OCI-LY7 (cell line): ENCODE measurements around the gene PLA2G4E. TPM values are rescaled to one million over a fixed set of nuclear protein-coding genes. Genes with fewer than 3 reads are reported as not detected.

ENCODE experiments used
- BruUV-seq: library from RNA; stranded (reverse); fragments of 400-500 nt; replicated peaks from 2 replicates; lab custom pipeline; 2021; lab: Mats Ljungman, UMichigan
- CTCF ChIA-PET: fragments of 300-600 bp; sonication (Branson Sonifier 250); formaldehyde crosslinking; loops from one replicate; lab custom pipeline; 2022; ENCODE audit warnings: antibody characterized with exemption; ENCODE audit not compliant: unreplicated experiment; lab: Charles Lee
- POLR2A ChIA-PET: fragments of 300-600 bp; sonication (Branson Sonifier 250); formaldehyde crosslinking; loops from one replicate; lab custom pipeline; 2022; ENCODE audit warnings: antibody characterized with exemption; lab: Charles Lee
- DNase-seq: peaks from one replicate; pipeline ENCODE4 v3.0.0-alpha.2; 2015; ENCODE audit warnings: low spot score
- H2AFZ ChIP-seq: fragments of 200-600 bp; sonication (generic), shearing (Covaris generic); 2 replicates; pipeline ENCODE4 v1.6.1; 2014; ENCODE audit warnings: mild to moderate bottlenecking, antibody characterized with exemption, low read length, moderate library complexity
- H3K27ac ChIP-seq: fragments of 200-600 bp; sonication (generic); 2 replicates; pipeline ENCODE4 v1.5.1; 2014; ENCODE audit warnings: mixed run types, low read depth, mild to moderate bottlenecking, moderate library complexity, low read length, inconsistent platforms; ENCODE audit not compliant: poor library complexity, severe bottlenecking
- H3K36me3 ChIP-seq: fragments of 200-600 bp; sonication (generic); 2 replicates; pipeline ENCODE4 v1.6.1; 2014; ENCODE audit warnings: mild to moderate bottlenecking, antibody characterized with exemption, low read length, moderate library complexity, mixed read lengths; ENCODE audit not compliant: insufficient read depth
- H3K4me1 ChIP-seq: fragments of 200-600 bp; sonication (generic); 2 replicates; pipeline ENCODE4 v1.5.1; 2014; ENCODE audit warnings: mild to moderate bottlenecking, low read length; ENCODE audit not compliant: insufficient read depth, poor library complexity, severe bottlenecking
- H3K4me2 ChIP-seq: fragments of 200-600 bp; sonication (generic); 2 replicates; pipeline ENCODE4 v1.6.1; 2014; ENCODE audit warnings: mild to moderate bottlenecking, low read length
- H3K4me3 ChIP-seq: fragments of 200-600 bp; sonication (generic); 2 replicates; pipeline ENCODE4 v1.5.1; 2014; ENCODE audit warnings: mild to moderate bottlenecking, low read depth, low read length; ENCODE audit not compliant: poor library complexity, severe bottlenecking
- H3K79me2 ChIP-seq: fragments of 200-600 bp; sonication (generic); 2 replicates; pipeline ENCODE4 v1.6.1; 2016; ENCODE audit warnings: low read depth, mild to moderate bottlenecking, low read length, moderate library complexity, mixed read lengths; ENCODE audit not compliant: insufficient read depth
- H3K9me2 ChIP-seq: fragments of 200-600 bp; sonication (generic); 2 replicates; pipeline ENCODE4 v1.6.1; 2016; ENCODE audit warnings: mild to moderate bottlenecking, low read length, mixed read lengths; ENCODE audit not compliant: insufficient read depth
- H3K9me3 ChIP-seq: fragments of 200-600 bp; sonication (generic); 2 replicates; pipeline ENCODE4 v1.6.1; 2014; ENCODE audit warnings: mild to moderate bottlenecking, mixed run types, low read length, mixed read lengths
- H4K20me1 ChIP-seq: fragments of 200-600 bp; sonication (generic); 2 replicates; pipeline ENCODE4 v1.6.1; 2014; ENCODE audit warnings: mild to moderate bottlenecking, antibody characterized with exemption, low read length, moderate library complexity, mixed read lengths; ENCODE audit not compliant: insufficient read depth
- EZH2phosphoT487 ChIP-seq: fragments of 200-600 bp; sonication (generic); IDR thresholded peaks from 2 replicates; pipeline ENCODE4 v1.6.1; 2018; ENCODE audit warnings: low read depth, borderline replicate concordance, mild to moderate bottlenecking, mixed run types, antibody characterized with exemption, low read length, moderate library complexity, mixed read lengths
- intact Hi-C: fragments of 100-400 bp; cut with micrococcal nuclease; formaldehyde crosslinking; loops from one replicate; pipeline ENCODE4 v1.10.0; 2022; ENCODE audit not compliant: unreplicated experiment
- total RNA-seq, 2 experiments: library from RNA; depleted of rRNA in 1 of 2; stranded (reverse); fragments of >200 nt in 1 of 2; shearing (Covaris generic) in 1 of 2; gene quantifications; 2 replicates each; pipeline ENCODE4 v1.2.3, GENCODE V29; 2014 to 2022
- TF ChIP-seq, protein P1 (sequence below): fragments of 200-600 bp; sonication (generic); conservative IDR thresholded peaks from 2 replicates; pipeline ENCODE4 v1.5.1; 2014; ENCODE audit warnings: mild to moderate bottlenecking, antibody characterized with exemption, low read length, moderate library complexity, mixed read lengths

PLA2G4E gene
- total RNA-seq, 2 experiments from 2014 or later, result not detected

DNA sequence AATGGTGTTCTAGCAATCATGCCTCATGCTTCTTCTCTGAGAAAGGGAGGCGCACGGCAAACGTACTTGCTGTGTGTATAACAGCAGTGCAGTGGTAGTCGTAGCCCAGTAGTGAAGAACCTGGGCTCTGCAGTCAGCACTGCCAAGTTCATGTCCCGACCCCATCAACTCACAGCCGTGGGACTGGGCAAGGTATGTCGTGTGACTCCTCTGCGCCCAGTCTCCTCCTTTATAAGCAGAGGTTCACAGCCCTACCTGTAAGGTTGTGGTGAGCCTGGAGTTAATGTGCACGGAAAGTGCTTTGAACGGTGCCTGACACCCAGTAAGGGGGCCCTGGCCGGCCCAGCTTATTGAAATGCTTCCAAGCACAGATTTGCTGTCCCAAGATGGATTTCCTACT, 75.1 kb downstream of the PLA2G4E start:
- intact Hi-C loops, result no loop called here
- Histone ChIP-seq H3K36me3 (peaks cover 2% of the 10 kb centered on the region; the same call in 1 of the 2 replicates), H4K20me1 (no peaks in the 10 kb centered on the region), H3K79me2 (no peaks in the 10 kb centered on the region), H3K27ac (no peak overlapping the region), H3K4me1 (no peaks in the 10 kb centered on the region), H3K4me2 (no peak overlapping the region), H3K9me3 (no peaks in the 10 kb centered on the region), H3K4me3 (no peak overlapping the region), H3K9me2 (no peaks in the 10 kb centered on the region), H2AFZ (no peak overlapping the region)
- ChIA-PET CTCF (no interaction called here), POLR2A (interaction anchor here (0.6 kb wide), 1 partner anchor 45 kb away, joined by 3 read pairs; no protein-coding TSS in a partner anchor)
- TF ChIP-seq, protein P1, sequence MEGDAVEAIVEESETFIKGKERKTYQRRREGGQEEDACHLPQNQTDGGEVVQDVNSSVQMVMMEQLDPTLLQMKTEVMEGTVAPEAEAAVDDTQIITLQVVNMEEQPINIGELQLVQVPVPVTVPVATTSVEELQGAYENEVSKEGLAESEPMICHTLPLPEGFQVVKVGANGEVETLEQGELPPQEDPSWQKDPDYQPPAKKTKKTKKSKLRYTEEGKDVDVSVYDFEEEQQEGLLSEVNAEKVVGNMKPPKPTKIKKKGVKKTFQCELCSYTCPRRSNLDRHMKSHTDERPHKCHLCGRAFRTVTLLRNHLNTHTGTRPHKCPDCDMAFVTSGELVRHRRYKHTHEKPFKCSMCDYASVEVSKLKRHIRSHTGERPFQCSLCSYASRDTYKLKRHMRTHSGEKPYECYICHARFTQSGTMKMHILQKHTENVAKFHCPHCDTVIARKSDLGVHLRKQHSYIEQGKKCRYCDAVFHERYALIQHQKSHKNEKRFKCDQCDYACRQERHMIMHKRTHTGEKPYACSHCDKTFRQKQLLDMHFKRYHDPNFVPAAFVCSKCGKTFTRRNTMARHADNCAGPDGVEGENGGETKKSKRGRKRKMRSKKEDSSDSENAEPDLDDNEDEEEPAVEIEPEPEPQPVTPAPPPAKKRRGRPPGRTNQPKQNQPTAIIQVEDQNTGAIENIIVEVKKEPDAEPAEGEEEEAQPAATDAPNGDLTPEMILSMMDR, result no peak
- no peak for TF ChIP-seq EZH2phosphoT487
- BruUV-seq, result no TSS peak
- no peak for DNase-seq

DNA sequence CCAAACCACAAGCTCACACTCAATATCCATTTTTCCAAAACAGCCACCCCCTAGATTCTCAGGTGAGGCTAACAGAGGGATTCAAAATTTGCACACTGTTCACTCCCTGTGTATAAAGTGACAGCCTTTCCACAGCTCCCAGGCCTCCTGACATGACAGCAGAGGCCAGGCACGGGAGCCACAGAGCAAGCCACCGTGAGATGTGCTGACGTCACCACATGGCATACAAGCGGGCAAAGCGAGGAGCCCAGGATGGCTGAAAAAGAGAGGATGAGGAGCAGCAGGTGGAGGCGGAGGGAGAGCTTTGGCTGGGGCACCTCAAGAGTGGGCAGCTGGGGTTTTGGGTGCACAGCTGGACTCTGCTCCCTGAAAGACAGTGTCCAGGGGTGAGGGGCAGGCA, 75.6 kb downstream of the PLA2G4E start:
- Histone ChIP-seq H3K4me2 (no peak overlapping the region), H3K9me2 (no peaks in the 10 kb centered on the region), H4K20me1 (no peaks in the 10 kb centered on the region), H3K27ac (no peak overlapping the region), H3K9me3 (no peaks in the 10 kb centered on the region), H2AFZ (no peak overlapping the region), H3K4me3 (no peak overlapping the region), H3K79me2 (no peaks in the 10 kb centered on the region), H3K4me1 (no peaks in the 10 kb centered on the region), H3K36me3 (peaks cover 7% of the 10 kb centered on the region; the same call in 1 of the 2 replicates)
- DNase-seq, result no peak
- intact Hi-C loops, result no loop called here
- TF ChIP-seq, protein P1, result no peak
- no peak for TF ChIP-seq EZH2phosphoT487
- CTCF ChIA-PET, result no interaction called here
- BruUV-seq, result no TSS peak
- POLR2A ChIA-PET, result interaction anchor here (0.6 kb wide), 1 partner anchor 45 kb away, joined by 3 read pairs; no protein-coding TSS in a partner anchor

DNA sequence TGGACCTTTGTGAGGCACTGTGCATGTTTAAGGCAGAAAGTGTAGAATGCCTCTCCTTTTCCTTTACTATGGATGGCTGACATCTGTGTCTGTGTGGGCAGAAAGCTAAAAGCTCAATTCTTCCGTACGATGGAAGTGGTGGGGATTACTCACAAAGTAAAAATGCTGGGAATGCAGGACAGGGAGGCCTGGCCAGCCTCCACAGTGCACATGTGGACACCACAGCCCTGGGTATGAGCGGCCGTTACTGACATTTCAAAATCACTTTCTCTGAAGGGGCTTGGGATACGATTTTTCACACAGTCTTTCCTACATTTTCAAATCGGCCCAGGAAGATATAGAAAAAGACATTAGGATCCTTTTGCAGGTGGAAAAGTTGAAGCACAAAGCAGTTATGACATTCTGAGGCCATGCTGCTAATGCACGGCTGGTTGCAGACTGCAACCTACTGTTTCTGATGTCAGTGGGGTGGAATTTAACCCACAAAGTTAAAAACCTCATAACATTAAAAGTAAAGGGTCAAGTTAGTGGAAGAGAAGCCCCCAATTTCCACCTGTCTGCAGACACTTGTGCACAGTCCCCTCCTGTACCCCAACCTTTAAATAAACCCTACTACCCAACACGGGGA, 76.4 kb downstream of the PLA2G4E start:
- Histone ChIP-seq H3K4me2 (no peak overlapping the region), H3K9me2 (no peaks in the 10 kb centered on the region), H3K79me2 (no peaks in the 10 kb centered on the region), H3K4me1 (no peaks in the 10 kb centered on the region), H3K27ac (no peak overlapping the region), H4K20me1 (no peaks in the 10 kb centered on the region), H3K9me3 (no peaks in the 10 kb centered on the region), H2AFZ (no peak overlapping the region), H3K4me3 (no peak overlapping the region), H3K36me3 (peaks cover 10% of the 10 kb centered on the region; the same call in 1 of the 2 replicates)
- no TSS peak for BruUV-seq
- CTCF ChIA-PET, result no interaction called here
- TF ChIP-seq, protein P1, result no peak
- TF ChIP-seq EZH2phosphoT487, result no peak
- POLR2A ChIA-PET, result no interaction called here
- intact Hi-C loops, result no loop called here
- DNase-seq, result no peak
